OCI-LY1 (cell line): Measurements from ENCODE around the gene OGFOD3.
A peak's percentile ranks its signal among the peaks of the same experiment; 100 is the strongest.

Source experiments
- CTCF ChIP-seq: fragments of 200-600 bp; sonication (generic), shearing (Covaris generic); IDR thresholded peaks from 2 replicates; pipeline ENCODE4 v1.5.1; 2017; ENCODE audit warnings: mild to moderate bottlenecking, antibody characterized with exemption, low read length, moderate library complexity, mixed read lengths
- EZH2 ChIP-seq: fragments of 200-600 bp; sonication (generic), shearing (Covaris generic); IDR thresholded peaks from 2 replicates; pipeline ENCODE4 v1.8.0; 2017; ENCODE audit warnings: borderline replicate concordance, mixed run types, mild to moderate bottlenecking, antibody characterized with exemption, low read length, moderate library complexity, mixed read lengths

DNA sequence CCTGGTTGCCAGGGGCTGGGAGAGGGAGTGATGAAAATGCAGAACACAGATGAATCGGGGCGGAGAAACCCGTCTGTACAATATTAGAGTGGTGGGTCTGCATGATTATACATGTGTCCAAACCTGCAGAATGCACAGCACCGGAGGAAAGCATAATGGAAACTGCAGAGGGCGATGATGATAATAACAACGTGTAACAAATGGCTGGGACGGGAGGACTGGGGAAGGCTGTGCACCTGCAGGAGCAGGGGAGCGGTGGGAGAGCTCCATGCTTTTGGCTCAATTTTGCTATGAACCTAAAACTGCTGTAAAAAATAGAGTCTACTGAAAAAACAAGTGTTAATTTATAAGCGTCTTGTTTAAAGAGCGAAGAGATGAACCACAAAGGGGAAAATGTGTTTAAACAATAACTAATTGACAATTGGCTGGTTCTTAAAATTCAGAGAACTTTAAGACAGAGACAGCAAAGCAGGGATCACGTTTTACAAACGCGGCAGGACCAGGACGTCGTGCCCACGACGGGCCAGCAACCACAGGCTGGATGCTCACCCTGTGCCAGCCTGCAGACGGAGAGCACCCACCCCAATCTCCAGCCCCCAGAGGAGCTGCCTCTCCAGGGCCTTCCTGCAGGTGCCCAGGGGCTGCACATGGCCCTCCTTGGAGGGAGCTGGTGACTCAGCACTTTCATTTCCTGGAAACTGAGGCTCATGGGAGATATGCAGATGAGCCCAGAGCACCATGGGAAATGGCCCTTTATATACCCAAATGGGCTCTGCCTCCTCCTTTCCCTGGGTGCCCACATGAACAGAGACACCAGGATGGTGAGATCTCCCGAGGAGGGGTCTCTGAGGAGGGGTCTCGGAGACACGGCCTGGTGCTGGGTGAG lies 59.7 kb downstream of the OGFOD3 start, which contains the start of gene TEX19:
- TF ChIP-seq CTCF (peak; percentile 13; the same call in 1 of the 2 replicates), EZH2 (no peak)
